Measurements from ENCODE around the gene VIL1.

DNA sequence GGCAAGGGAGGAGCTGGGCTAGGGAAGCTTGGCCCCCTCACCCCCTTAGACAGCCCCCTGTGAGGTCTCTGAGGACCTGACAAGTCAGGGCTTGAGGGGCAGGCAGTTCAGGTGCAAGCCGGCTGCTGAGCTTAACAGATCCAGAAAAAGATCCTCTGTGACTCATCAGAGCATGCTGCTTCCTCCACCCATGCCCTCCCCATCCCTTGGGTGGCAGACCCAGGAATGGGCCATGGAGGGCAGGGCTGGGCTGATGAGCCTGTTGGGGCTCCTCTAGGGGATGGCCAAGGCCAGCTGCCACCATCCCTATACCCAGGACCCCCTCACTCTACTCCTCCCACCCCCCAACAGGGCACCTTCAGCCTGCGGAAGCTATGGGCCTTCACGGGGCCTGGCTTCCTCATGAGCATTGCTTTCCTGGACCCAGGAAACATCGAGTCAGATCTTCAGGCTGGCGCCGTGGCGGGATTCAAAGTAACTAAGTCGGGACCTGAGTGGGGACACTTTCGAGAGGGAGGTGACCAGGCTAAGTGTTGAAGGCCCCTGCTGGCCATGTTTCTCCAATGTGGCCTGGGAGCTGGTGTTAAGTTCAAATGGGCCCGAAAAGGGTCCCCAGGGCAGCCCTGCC is 34.9 kb upstream of the VIL1 start:
- no peak for TF ChIP-seq CTCF (IDR thresholded peaks at IDR 0.05)
- TF ChIP-seq POLR2A (IDR thresholded peaks at IDR 0.05), result no peak
- TF ChIP-seq POLR2AphosphoS5 (IDR thresholded peaks at IDR 0.05), result no peak

All from prostate gland (tissue), 2 donors.